Glutamatergic neuron (in vitro differentiated cells): ENCODE data around the gene RAX. TPM values are rescaled to one million over a fixed set of nuclear protein-coding genes. Genes with fewer than 3 reads are reported as not detected.

Experiments
- DNase-seq: peaks from one replicate; pipeline ENCODE4 v3.0.0; 2022
- H3K27ac Mint-ChIP-seq: one replicate; pipeline ENCODE4 v1.8.0; 2020; ENCODE audit warnings: mild to moderate bottlenecking, mixed read lengths, inconsistent platforms; ENCODE audit not compliant: unreplicated experiment
- H3K27me3 Mint-ChIP-seq: one replicate; pipeline ENCODE4 v1.8.0; 2020; ENCODE audit warnings: mild to moderate bottlenecking, moderate library complexity, mixed read lengths, inconsistent platforms; ENCODE audit not compliant: unreplicated experiment
- H3K36me3 Mint-ChIP-seq: one replicate; pipeline ENCODE4 v1.8.0; 2020; ENCODE audit warnings: mild to moderate bottlenecking, mixed read lengths, inconsistent platforms; ENCODE audit not compliant: unreplicated experiment
- H3K4me1 Mint-ChIP-seq: one replicate; pipeline ENCODE4 v1.8.0; 2020; ENCODE audit warnings: mild to moderate bottlenecking, low read depth, mixed read lengths, inconsistent platforms; ENCODE audit not compliant: unreplicated experiment
- H3K4me3 Mint-ChIP-seq: one replicate; pipeline ENCODE4 v1.8.0; 2020; ENCODE audit warnings: mild to moderate bottlenecking, mixed read lengths, inconsistent platforms; ENCODE audit not compliant: unreplicated experiment
- H3K9me3 Mint-ChIP-seq: one replicate; pipeline ENCODE4 v1.8.0; 2020; ENCODE audit warnings: mild to moderate bottlenecking, moderate library complexity, mixed read lengths, inconsistent platforms; ENCODE audit not compliant: unreplicated experiment
- total RNA-seq: library from RNA; stranded (reverse); fragmentation: NEBNext Ultra II Directional; extraction: Animal tissue kit (Norgen Biotek cat#: 25700); gene quantifications from one replicate; pipeline ENCODE4 v1.2.1, GENCODE V29; 2021; ENCODE audit not compliant: unreplicated experiment
- TF ChIP-seq, protein P1 (sequence below): fragments of 200-600 bp; sonication (generic); IDR thresholded peaks from one replicate; pipeline ENCODE4 v1.5.0; 2021; ENCODE audit not compliant: partially characterized antibody, unreplicated experiment

RAX gene
- total RNA-seq, 1 donor from 2014 or later = not detected

DNA sequence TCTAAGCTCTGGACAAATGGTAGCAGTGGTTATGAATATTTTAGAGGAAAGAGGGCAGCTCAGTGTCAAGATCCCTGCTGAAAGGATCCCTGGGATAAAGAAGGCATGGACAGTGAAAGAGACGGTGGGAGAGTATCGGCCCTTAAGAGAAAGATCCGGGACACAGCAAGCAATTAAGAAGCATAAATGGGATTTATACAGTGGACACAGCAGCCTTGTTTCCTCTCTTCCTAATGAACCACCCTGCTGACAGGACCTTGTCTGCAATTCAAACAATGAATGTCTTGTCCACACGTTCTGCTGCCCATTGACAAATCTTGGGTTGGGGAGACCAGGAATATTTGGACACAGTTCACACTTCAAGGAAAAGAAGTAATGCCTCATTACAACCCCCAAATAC lies 28.7 kb upstream of the RAX start:
- Mint-ChIP-seq H3K27ac (peak overlapping the region; percentile 7), H3K4me3 (no peak overlapping the region), H3K36me3 (no peaks in the 10 kb centered on the region), H3K27me3 (peaks cover 3% of the 10 kb centered on the region), H3K9me3 (no peaks in the 10 kb centered on the region), H3K4me1 (no peaks in the 10 kb centered on the region)
- TF ChIP-seq, protein P1, sequence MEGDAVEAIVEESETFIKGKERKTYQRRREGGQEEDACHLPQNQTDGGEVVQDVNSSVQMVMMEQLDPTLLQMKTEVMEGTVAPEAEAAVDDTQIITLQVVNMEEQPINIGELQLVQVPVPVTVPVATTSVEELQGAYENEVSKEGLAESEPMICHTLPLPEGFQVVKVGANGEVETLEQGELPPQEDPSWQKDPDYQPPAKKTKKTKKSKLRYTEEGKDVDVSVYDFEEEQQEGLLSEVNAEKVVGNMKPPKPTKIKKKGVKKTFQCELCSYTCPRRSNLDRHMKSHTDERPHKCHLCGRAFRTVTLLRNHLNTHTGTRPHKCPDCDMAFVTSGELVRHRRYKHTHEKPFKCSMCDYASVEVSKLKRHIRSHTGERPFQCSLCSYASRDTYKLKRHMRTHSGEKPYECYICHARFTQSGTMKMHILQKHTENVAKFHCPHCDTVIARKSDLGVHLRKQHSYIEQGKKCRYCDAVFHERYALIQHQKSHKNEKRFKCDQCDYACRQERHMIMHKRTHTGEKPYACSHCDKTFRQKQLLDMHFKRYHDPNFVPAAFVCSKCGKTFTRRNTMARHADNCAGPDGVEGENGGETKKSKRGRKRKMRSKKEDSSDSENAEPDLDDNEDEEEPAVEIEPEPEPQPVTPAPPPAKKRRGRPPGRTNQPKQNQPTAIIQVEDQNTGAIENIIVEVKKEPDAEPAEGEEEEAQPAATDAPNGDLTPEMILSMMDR = no peak
- DNase-seq = no peak

DNA sequence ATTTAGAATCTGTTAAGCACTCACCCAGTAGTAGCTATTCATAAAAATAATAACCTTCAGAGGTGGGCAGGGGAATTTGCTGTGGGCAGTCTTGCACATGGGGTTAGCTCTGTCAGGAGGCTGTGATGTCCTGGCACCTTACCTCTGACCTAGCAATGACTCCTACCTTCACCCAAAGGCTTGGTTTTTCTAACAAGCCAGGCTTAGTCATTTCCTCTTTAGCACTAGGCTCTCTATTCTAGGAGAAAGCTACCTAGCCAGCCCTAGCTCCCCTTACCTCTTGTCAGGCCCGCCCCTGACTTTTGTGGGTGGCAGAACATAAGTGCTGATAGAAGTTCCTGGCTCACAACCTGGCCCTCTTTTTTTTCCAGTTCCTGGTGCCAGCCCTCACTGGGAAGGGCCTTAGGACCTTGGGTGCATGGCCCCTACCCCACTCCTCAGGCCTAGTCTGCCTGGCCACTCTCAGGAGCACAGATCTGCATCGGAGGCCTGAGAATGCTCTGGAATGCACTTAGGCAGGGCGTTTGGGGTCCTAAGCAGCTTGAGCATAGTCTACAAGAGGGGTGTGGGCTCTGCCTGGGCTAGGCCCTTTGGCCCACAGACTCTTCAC lies 27.5 kb upstream of the RAX start:
- H3K4me3 Mint-ChIP-seq = no peak overlapping the region
- no peaks in the 10 kb centered on the region for H3K4me1 Mint-ChIP-seq
- peaks cover 3% of the 10 kb centered on the region for H3K27me3 Mint-ChIP-seq
- no peak overlapping the region for H3K27ac Mint-ChIP-seq
- DNase-seq = no peak
- TF ChIP-seq, protein P1 = no peak
- no peaks in the 10 kb centered on the region for H3K9me3 Mint-ChIP-seq
- no peaks in the 10 kb centered on the region for H3K36me3 Mint-ChIP-seq

DNA sequence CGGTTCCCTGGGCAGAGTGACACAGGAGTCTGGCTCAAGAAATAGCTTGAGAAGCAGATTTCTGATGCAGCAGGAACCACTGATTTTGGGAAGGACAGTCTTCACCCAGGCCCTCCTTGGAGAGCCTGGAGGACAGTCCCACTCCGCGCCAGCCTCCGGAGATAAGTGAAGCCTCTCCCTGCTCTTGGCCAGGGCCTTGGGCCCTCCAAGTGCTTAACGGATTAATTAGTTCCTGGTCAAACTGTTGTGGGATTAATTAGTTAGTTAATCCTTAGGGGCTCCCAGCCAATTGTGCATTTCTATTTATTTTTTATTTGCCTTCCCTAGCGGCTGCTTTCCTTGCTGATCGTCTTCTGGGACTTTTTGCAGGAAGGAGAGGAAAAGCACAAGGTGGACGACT lies 25.6 kb upstream of the RAX start:
- TF ChIP-seq, protein P1 = no peak
- no peaks in the 10 kb centered on the region for H3K4me1 Mint-ChIP-seq
- no peaks in the 10 kb centered on the region for H3K9me3 Mint-ChIP-seq

DNA sequence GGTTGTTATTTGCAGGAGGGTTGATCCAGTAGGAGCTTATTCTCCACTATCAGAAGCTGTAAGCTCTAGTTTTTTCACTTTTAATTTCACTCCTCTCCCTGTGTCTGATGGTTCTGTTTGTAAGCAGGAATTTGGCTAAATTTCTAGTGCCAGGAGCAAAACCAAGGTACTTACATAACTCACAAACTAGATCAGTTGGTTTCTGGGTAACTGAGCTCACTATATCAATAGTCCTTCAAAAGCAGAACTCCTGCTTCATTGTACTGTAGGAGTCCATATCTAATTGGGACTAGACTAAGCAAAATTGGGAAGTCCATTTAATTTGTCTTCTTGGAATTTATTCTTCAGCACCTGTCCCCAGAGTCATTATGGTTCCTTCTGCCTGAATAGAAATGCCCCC lies 20.1 kb upstream of the RAX start:
- Mint-ChIP-seq H3K9me3 (no peaks in the 10 kb centered on the region), H3K27me3 (no peaks in the 10 kb centered on the region), H3K27ac (no peak overlapping the region), H3K4me1 (no peaks in the 10 kb centered on the region), H3K4me3 (no peak overlapping the region), H3K36me3 (no peaks in the 10 kb centered on the region)
- no peak for DNase-seq
- TF ChIP-seq, protein P1 = no peak

More for the DNA sequence above, 25.6 kb upstream of the RAX start:
- Mint-ChIP-seq H3K36me3 (no peaks in the 10 kb centered on the region), H3K27me3 (peaks cover 3% of the 10 kb centered on the region), H3K27ac (no peak overlapping the region), H3K4me3 (no peak overlapping the region)
- DNase-seq = no peak

DNA sequence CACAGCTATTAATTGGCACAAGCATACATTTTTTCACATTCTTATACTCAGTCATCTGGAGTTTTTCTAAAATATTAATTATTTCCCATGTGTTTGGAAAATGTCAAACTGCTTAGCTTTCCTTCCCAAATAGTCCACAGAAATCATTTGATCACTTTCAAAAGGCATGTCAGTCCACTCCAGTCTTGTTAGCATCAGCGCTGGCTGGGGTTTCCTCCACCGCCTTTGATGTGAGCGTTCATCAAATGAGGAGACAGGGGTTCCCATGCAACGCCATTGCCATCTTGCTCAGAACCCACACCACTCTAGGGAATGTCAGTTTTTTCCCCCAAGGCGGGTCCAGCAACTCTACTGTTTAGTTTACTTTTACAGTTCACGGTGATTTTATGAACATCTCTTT lies 13.1 kb upstream of the RAX start:
- H3K9me3 Mint-ChIP-seq = no peaks in the 10 kb centered on the region
- no peak for DNase-seq
- no peaks in the 10 kb centered on the region for H3K27me3 Mint-ChIP-seq
- no peak overlapping the region for H3K4me3 Mint-ChIP-seq
- H3K4me1 Mint-ChIP-seq = no peaks in the 10 kb centered on the region
- H3K36me3 Mint-ChIP-seq = no peaks in the 10 kb centered on the region
- no peak overlapping the region for H3K27ac Mint-ChIP-seq
- TF ChIP-seq, protein P1 = no peak
